Transverse colon (tissue), 4 donors: ENCODE measurements around the gene FAM135A. TPM values are rescaled to one million over a fixed set of nuclear protein-coding genes. Genes with fewer than 3 reads are reported as not detected.
A peak's percentile ranks its signal among the peaks of the same experiment; 100 is the strongest.

Experiments used
- DNase-seq: peaks from one replicate; pipeline ENCODE4 v3.0.0-alpha.2; 2019
- H3K27ac ChIP-seq, 4 donors: fragments of 200-600 bp; sonication (generic); 2 replicates each; pipeline ENCODE4 v1.5.1; 2016 to 2018; ENCODE audit warnings: inconsistent platforms in 4 of 4
- H3K27me3 ChIP-seq: fragments of 200-600 bp; sonication (generic); 2 replicates; pipeline ENCODE4 v1.5.1; 2017; ENCODE audit warnings: inconsistent platforms
- H3K36me3 ChIP-seq, 4 donors: fragments of 200-600 bp; sonication (generic); 2 replicates each; pipeline ENCODE4 v1.5.1; 2017 to 2019; ENCODE audit warnings: inconsistent platforms in 4 of 4
- H3K4me1 ChIP-seq, 4 donors: fragments of 200-600 bp; sonication (generic); 2 replicates each; pipeline ENCODE4 v1.5.1; 2017 to 2020; ENCODE audit warnings: inconsistent platforms in 4 of 4
- H3K4me3 ChIP-seq, 4 donors: fragments of 200-600 bp; sonication (generic); 1 replicate in 1 of 4; 2 replicates in 3 of 4; pipeline versions ENCODE4 v1.5.1 to v1.6.1; 2017 to 2019; ENCODE audit warnings: inconsistent platforms in 4 of 4
- H3K9me3 ChIP-seq, 2 donors: fragments of 200-600 bp; sonication (generic); 2 replicates each; pipeline ENCODE4 v1.5.1; 2017 to 2019; ENCODE audit warnings: inconsistent platforms in 2 of 2
- EP300 ChIP-seq: sonication (generic); formaldehyde crosslinking; IDR thresholded peaks from one replicate; pipeline ENCODE4 v1.6.1; 2017; ENCODE audit warnings: antibody characterized with exemption, low read depth
- POLR2A ChIP-seq: fragments of 450-650 bp; IDR thresholded peaks from one replicate; pipeline ENCODE4 v1.6.1; 2016; ENCODE audit warnings: antibody characterized with exemption, mild to moderate bottlenecking, moderate library complexity
- POLR2AphosphoS5 ChIP-seq, 3 donors: sonication (generic); formaldehyde crosslinking; IDR thresholded peaks; one replicate each; pipeline ENCODE4 v1.6.1; 2016; ENCODE audit warnings: antibody characterized with exemption in 3 of 3
- WGBS, 2 donors: methylation state at CpG; one replicate each; pipeline ENCODE4 v1.1.5; 2018; ENCODE audit warnings: low coverage in 1 of 2; 5-methylcytosine and 5-hydroxymethylcytosine counted together
- in situ Hi-C, 4 donors: fragments of 200-750 bp; cut with MboI; loops; one replicate each; pipeline versions ENCODE4 v1.15.0 to v1.15.1; 2017; ENCODE audit warnings: low sequenced_read_pairs in 3 of 4, low pct_ligation_motif_present in 1 of 4, low pct_unique_long_range_greater_than_20kb in 1 of 4
- intact Hi-C: fragments of 100-400 bp; cut with DNase I; formaldehyde crosslinking; loops from one replicate; pipeline ENCODE4 v1.15.1; 2023; ENCODE audit warnings: low total_unique reads
- total RNA-seq, 4 donors: library from RNA; depleted of rRNA; stranded (reverse); fragments of >200 nt; gene quantifications; one replicate each; pipeline ENCODE4 v1.1.0, GENCODE V29; 2016
- TF ChIP-seq, protein P1 (sequence below), 5 experiments: fragments of 200-600 bp in 3 of 5; fragments of 450-650 bp in 2 of 5; sonication (generic) in 3 of 5; IDR thresholded peaks; 1 replicate in 2 of 5; 2 replicates in 3 of 5; pipeline ENCODE4 v1.5.1; 2016 to 2017; ENCODE audit warnings: antibody characterized with exemption in 5 of 5, inconsistent platforms in 3 of 5, mild to moderate bottlenecking in 2 of 5, moderate library complexity in 1 of 5

The FAM135A gene
- total RNA-seq, 4 donors from 2014 or later: 38.9 to 115 (median 65.7) TPM

GRCh38 chr6:70376628-70377027, 36.7 kb upstream of the FAM135A start:
- no peaks in the 10 kb centered on the region for H3K27me3 ChIP-seq
- TF ChIP-seq EP300 (no peak), POLR2AphosphoS5 (IDR thresholded peaks at IDR 0.05) (no peak), POLR2A (no peak)
- TF ChIP-seq, protein P1, sequence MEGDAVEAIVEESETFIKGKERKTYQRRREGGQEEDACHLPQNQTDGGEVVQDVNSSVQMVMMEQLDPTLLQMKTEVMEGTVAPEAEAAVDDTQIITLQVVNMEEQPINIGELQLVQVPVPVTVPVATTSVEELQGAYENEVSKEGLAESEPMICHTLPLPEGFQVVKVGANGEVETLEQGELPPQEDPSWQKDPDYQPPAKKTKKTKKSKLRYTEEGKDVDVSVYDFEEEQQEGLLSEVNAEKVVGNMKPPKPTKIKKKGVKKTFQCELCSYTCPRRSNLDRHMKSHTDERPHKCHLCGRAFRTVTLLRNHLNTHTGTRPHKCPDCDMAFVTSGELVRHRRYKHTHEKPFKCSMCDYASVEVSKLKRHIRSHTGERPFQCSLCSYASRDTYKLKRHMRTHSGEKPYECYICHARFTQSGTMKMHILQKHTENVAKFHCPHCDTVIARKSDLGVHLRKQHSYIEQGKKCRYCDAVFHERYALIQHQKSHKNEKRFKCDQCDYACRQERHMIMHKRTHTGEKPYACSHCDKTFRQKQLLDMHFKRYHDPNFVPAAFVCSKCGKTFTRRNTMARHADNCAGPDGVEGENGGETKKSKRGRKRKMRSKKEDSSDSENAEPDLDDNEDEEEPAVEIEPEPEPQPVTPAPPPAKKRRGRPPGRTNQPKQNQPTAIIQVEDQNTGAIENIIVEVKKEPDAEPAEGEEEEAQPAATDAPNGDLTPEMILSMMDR (IDR thresholded peaks at IDR 0.05): no peak
- intact Hi-C loops: no loop called here
- H3K9me3 ChIP-seq: no peaks in the 10 kb centered on the region
- no peak overlapping the region for H3K27ac ChIP-seq
- peaks cover 0 to 16% (median 0%) of the 10 kb centered on the region in 4 donors for H3K4me1 ChIP-seq
- no peak overlapping the region for H3K4me3 ChIP-seq
- WGBS, 2 donors: 59 to 74% methylated on average over 1 of the region's 1 CpG
- DNase-seq: no peak
- in situ Hi-C loops: no loop called here
- no peaks in the 10 kb centered on the region for H3K36me3 ChIP-seq

DNA sequence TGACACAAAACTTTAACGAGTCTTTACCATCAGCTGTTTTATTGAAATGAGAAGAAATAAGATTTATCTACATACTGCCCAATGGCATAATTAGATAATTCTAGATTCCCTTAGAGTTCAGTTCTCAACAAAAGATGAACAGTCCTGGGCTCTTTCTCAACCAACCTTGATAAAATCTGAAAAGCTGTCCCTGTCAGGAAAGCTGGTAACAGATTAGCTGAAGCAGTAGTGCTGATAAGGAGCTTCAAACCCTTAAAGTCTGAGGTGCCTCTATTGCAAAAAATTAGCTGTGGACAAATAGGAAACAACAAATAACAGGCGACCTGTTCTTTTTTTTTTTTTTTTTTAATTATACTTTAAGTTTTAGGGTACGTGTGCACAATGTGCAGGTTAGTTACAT, 35.9 kb upstream of the FAM135A start:
- no peak for DNase-seq
- Histone ChIP-seq H3K9me3 (no peaks in the 10 kb centered on the region), H3K4me3 (no peak overlapping the region), H3K27me3 (no peaks in the 10 kb centered on the region), H3K27ac (no peak overlapping the region), H3K36me3 (no peaks in the 10 kb centered on the region), H3K4me1 (peaks cover 0 to 12% (median 0%) of the 10 kb centered on the region in 4 donors)
- TF ChIP-seq EP300 (no peak), POLR2A (no peak), POLR2AphosphoS5 (IDR thresholded peaks at IDR 0.05) (no peak)
- TF ChIP-seq, protein P1 (IDR thresholded peaks at IDR 0.05): no peak
- in situ Hi-C loops: no loop called here
- WGBS, 2 donors: 40 to 77% methylated on average over 2 to 3 of the region's 3 CpGs
- intact Hi-C loops: no loop called here

DNA sequence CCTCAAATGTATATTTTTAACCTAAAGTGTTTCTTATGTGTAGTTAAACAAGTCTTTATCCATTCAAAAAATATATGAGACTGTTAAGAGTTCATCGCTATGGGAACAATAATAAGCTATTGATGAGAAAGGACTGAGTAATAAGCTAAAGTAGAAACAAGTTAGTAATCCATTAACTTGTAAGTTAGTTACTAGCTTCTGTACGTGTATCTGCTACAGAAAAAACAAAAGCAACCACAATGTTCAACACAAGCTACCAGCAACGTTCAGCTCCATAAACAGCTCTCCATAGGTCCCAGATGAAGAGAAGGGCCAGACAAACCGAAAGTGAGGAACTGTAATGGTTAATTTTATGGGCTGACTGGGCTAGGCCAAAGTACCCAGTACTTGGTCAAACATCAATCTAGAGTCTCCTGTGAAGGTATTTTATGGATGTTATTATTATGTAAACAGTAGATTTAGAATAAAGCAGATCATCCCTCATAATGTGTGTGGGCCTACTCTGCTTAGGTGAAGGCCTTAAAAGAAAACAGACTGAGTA, 33.8 kb upstream of the FAM135A start:
- H3K36me3 ChIP-seq: no peaks in the 10 kb centered on the region
- no peak for DNase-seq
- no peak overlapping the region for H3K4me3 ChIP-seq
- no peak for TF ChIP-seq EP300
- TF ChIP-seq POLR2AphosphoS5 (IDR thresholded peaks at IDR 0.05): no peak
- TF ChIP-seq, protein P1 (IDR thresholded peaks at IDR 0.05): no peak
- TF ChIP-seq POLR2A: no peak
- peak overlapping the region in 3 of 4 donors; percentile 19 to 34 (median 22) for H3K27ac ChIP-seq
- peaks cover 0 to 12% (median 0%) of the 10 kb centered on the region in 4 donors for H3K4me1 ChIP-seq
- H3K27me3 ChIP-seq: no peaks in the 10 kb centered on the region
- WGBS, 2 donors: 35 to 46% methylated on average over 4 of the region's 4 CpGs
- in situ Hi-C loops (no loop called here), intact Hi-C loops (no loop called here)
- H3K9me3 ChIP-seq: no peaks in the 10 kb centered on the region

- Histone ChIP-seq H3K27ac (peak overlapping the region in 3 of 4 donors; percentile 19 to 34 (median 22)), H3K27me3 (no peaks in the 10 kb centered on the region), H3K36me3 (no peaks in the 10 kb centered on the region), H3K9me3 (no peaks in the 10 kb centered on the region), H3K4me1 (peaks cover 0 to 12% (median 0%) of the 10 kb centered on the region in 4 donors), H3K4me3 (no peak overlapping the region)
- in situ Hi-C loops: no loop called here
- intact Hi-C loops: no loop called here
- 57 to 75% methylated on average over 1 to 5 of the region's 5 CpGs for whole genome bisulfite sequencing, 2 donors
- TF ChIP-seq EP300 (no peak), POLR2AphosphoS5 (IDR thresholded peaks at IDR 0.05) (no peak), POLR2A (no peak)
- TF ChIP-seq, protein P1 (IDR thresholded peaks at IDR 0.05): no peak
- no peak for DNase-seq
These were observed 33.1 kb upstream of the FAM135A start for GRCh38 chr6:70380252-70380651.
